Endodermal cell (in vitro differentiated cells): ENCODE measurements around the gene PARVB. TPM values are rescaled to one million over a fixed set of nuclear protein-coding genes. Genes with fewer than 3 reads are reported as not detected.

Experiments
- DNase-seq: peaks from one replicate; pipeline ENCODE4 v3.0.0-alpha.2; 2017
- H3K27ac ChIP-seq: 2 replicates; pipeline ENCODE4 v1.5.1; 2013; ENCODE audit warnings: mild to moderate bottlenecking, low read depth, low read length, moderate library complexity
- H3K27me3 ChIP-seq: 2 replicates; pipeline ENCODE4 v1.6.1; 2013; ENCODE audit warnings: mild to moderate bottlenecking, low read length, moderate library complexity; ENCODE audit not compliant: insufficient read depth, control insufficient read depth, poor library complexity, severe bottlenecking
- H3K36me3 ChIP-seq: 2 replicates; pipeline ENCODE4 v1.7.0; 2013; ENCODE audit warnings: mild to moderate bottlenecking, low read length, moderate library complexity; ENCODE audit not compliant: control insufficient read depth, insufficient read depth
- H3K4me1 ChIP-seq: one replicate; pipeline ENCODE4 v1.7.0; 2013; ENCODE audit warnings: low read length; ENCODE audit not compliant: control insufficient read depth, insufficient read depth
- H3K4me3 ChIP-seq: 2 replicates; pipeline ENCODE4 v1.5.1; 2013; ENCODE audit warnings: mild to moderate bottlenecking, low read length, moderate library complexity
- H3K9ac ChIP-seq: 2 replicates; pipeline ENCODE4 v1.6.1; 2013; ENCODE audit warnings: mild to moderate bottlenecking, low read length, moderate library complexity; ENCODE audit not compliant: poor library complexity, severe bottlenecking; ENCODE audit errors: extremely low read depth
- H3K9me3 ChIP-seq: 2 replicates; pipeline ENCODE4 v1.6.1; 2013; ENCODE audit warnings: mild to moderate bottlenecking, low read length, moderate library complexity; ENCODE audit not compliant: control insufficient read depth
- H3K27ac Mint-ChIP-seq: 2 replicates; pipeline ENCODE4 v1.8.0; 2020; ENCODE audit warnings: mixed read lengths
- H3K27me3 Mint-ChIP-seq: 2 replicates; pipeline ENCODE4 v1.8.0; 2021; ENCODE audit warnings: mild to moderate bottlenecking, mixed read lengths; ENCODE audit not compliant: insufficient read depth
- H3K36me3 Mint-ChIP-seq: 2 replicates; pipeline ENCODE4 v1.8.0; 2020; ENCODE audit warnings: low read depth, mixed read lengths
- H3K4me1 Mint-ChIP-seq: 2 replicates; pipeline ENCODE4 v1.8.0; 2020; ENCODE audit warnings: mixed read lengths
- H3K4me3 Mint-ChIP-seq: 2 replicates; pipeline ENCODE4 v1.8.0; 2020; ENCODE audit warnings: mild to moderate bottlenecking, moderate library complexity, mixed read lengths
- H3K9me3 Mint-ChIP-seq: 2 replicates; pipeline ENCODE4 v1.8.0; 2020; ENCODE audit warnings: mild to moderate bottlenecking, mixed read lengths
- WGBS, 2 experiments: methylation state at CpG; one replicate each; pipeline versions ENCODE4 v1.1.5 to v1.1.7; 2013; ENCODE audit warnings: missing lambda C conversion rate in 2 of 2, mixed read lengths in 1 of 2; ENCODE audit not compliant: insufficient coverage in 1 of 2, insufficient read length in 1 of 2; 5-methylcytosine and 5-hydroxymethylcytosine counted together
- total RNA-seq, 2 donors: library from RNA; stranded (reverse); fragmentation: NEBNext Ultra II Directional in 1 of 2; extraction: Animal tissue kit (Norgen Biotek cat#: 25700) in 1 of 2; gene quantifications; 2 replicates in 1 of 2; 3 replicates in 1 of 2; pipeline ENCODE4 v1.2.1, GENCODE V29; 2021
- TF ChIP-seq, protein P1 (sequence below): fragments of 200-600 bp; sonication (generic); conservative IDR thresholded peaks from 2 replicates; pipeline ENCODE4 v1.5.0; 2021; ENCODE audit warnings: antibody characterized with exemption, mild to moderate bottlenecking

Gene PARVB
- total RNA-seq, 2 donors from 2014 or later: 29.6 to 32.3 TPM

DNA sequence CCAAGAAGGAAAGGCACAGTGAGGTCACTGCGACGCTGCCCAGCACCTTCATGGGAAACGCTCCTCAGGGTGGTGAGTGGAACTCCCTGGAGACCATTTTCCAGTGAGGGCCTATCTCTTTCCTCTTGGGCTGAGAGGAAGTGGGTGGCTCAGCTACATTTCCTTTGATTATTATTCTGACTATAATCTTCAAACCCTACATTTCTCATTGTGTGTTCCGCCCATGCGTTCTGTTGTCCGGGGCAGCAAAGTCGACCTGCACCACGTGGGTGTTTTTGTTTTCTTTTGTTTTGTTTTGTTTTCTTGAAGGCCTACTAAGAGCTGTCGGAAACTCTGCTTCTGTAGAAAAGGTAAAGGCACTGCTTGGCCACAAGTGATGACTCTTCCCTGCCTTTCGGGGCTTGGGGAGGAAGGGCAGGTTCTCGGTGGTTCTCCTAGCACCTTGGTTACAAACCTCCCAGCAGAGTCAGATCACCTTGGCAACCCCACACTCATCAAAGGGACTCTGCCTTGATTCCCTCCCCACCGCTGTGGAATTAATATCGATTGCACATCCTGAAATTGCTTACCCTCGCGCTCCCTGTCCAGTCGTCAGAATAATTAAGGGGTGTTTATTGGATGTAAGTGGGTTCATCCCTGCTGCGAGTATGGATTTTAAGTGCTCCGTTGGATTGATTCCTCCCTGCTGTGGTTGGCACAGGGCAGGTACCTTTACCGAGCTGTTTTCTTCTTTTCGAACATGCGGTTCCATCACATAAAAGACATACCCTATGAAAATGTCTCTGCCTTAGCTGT is 7.3 kb downstream of the PARVB start:
- no peak for DNase-seq
- Histone ChIP-seq H3K27me3 (no peaks in the 10 kb centered on the region), H3K36me3 (no peaks in the 10 kb centered on the region), H3K4me3 (no peak overlapping the region), H3K9me3 (no peaks in the 10 kb centered on the region), H3K9ac (no peak overlapping the region), H3K4me1 (no peaks in the 10 kb centered on the region), H3K27ac (no peak overlapping the region)
- H3K27me3 Mint-ChIP-seq: no peaks in the 10 kb centered on the region
- H3K4me3 Mint-ChIP-seq: no peak overlapping the region
- 87 to 96% methylated on average over 14 to 20 of the region's 21 CpGs for WGBS, 2 experiments
- H3K4me1 Mint-ChIP-seq: peaks cover 24% of the 10 kb centered on the region
- H3K27ac Mint-ChIP-seq: peak overlapping the region; percentile 55
- H3K36me3 Mint-ChIP-seq: peaks cover 2% of the 10 kb centered on the region
- TF ChIP-seq, protein P1, sequence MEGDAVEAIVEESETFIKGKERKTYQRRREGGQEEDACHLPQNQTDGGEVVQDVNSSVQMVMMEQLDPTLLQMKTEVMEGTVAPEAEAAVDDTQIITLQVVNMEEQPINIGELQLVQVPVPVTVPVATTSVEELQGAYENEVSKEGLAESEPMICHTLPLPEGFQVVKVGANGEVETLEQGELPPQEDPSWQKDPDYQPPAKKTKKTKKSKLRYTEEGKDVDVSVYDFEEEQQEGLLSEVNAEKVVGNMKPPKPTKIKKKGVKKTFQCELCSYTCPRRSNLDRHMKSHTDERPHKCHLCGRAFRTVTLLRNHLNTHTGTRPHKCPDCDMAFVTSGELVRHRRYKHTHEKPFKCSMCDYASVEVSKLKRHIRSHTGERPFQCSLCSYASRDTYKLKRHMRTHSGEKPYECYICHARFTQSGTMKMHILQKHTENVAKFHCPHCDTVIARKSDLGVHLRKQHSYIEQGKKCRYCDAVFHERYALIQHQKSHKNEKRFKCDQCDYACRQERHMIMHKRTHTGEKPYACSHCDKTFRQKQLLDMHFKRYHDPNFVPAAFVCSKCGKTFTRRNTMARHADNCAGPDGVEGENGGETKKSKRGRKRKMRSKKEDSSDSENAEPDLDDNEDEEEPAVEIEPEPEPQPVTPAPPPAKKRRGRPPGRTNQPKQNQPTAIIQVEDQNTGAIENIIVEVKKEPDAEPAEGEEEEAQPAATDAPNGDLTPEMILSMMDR: no peak
- H3K9me3 Mint-ChIP-seq: no peaks in the 10 kb centered on the region

DNA sequence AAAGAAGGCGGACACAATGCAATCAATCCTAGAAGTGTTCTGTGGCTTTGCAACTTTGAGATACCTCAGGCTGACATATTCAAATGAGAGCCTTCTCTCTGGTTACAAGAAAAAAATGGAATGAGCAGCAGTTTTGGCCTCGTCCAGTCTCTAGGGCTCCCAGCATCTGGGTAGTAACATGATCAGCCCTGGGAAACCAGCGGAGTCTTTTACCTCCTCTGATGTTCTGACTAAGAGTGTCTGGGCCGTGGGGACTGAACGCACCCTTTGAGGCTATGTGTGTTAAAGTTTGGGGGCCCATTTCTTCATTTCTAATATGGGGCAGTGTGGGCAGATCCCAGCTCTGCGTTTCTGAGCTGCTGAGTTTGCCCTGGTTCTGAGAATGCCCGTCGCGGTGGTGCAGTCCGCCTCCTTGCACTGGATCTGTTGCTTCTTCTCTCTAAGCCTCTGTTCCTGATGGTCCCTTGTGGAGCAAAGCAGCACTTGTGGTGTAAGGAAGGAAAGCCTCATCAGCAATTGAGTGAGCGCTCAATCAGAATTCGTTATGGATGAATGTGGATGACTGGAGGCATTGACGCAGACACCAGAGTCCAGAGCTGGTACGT is 8.1 kb downstream of the PARVB start:
- no peak overlapping the region for H3K27ac Mint-ChIP-seq
- TF ChIP-seq, protein P1: no peak

GRCh38 chr22:44033287-44033686 is 9.2 kb downstream of the PARVB start:
- no peaks in the 10 kb centered on the region for H3K27me3 ChIP-seq
- no peak overlapping the region for H3K27ac ChIP-seq
- H3K4me1 ChIP-seq: no peaks in the 10 kb centered on the region
- H3K9ac ChIP-seq: no peak overlapping the region
- Mint-ChIP-seq H3K27me3 (no peaks in the 10 kb centered on the region), H3K4me3 (no peak overlapping the region), H3K36me3 (peaks cover 2% of the 10 kb centered on the region), H3K4me1 (peaks cover 22% of the 10 kb centered on the region), H3K27ac (no peak overlapping the region), H3K9me3 (no peaks in the 10 kb centered on the region)
- H3K4me3 ChIP-seq: no peak overlapping the region
- TF ChIP-seq, protein P1: no peak
- H3K9me3 ChIP-seq: no peaks in the 10 kb centered on the region
- DNase-seq: no peak
- 82 to 87% methylated on average over 6 to 7 of the region's 7 CpGs for WGBS, 2 experiments
- H3K36me3 ChIP-seq: no peaks in the 10 kb centered on the region

More for the DNA sequence above, 8.1 kb downstream of the PARVB start:
- no peaks in the 10 kb centered on the region for H3K27me3 ChIP-seq
- H3K27me3 Mint-ChIP-seq: no peaks in the 10 kb centered on the region
- peaks cover 2% of the 10 kb centered on the region for H3K36me3 Mint-ChIP-seq
- H3K4me1 Mint-ChIP-seq: peaks cover 17% of the 10 kb centered on the region
- H3K36me3 ChIP-seq: no peaks in the 10 kb centered on the region
- H3K9me3 Mint-ChIP-seq: no peaks in the 10 kb centered on the region
- no peak for DNase-seq
- H3K9ac ChIP-seq: no peak overlapping the region
- H3K4me3 Mint-ChIP-seq: no peak overlapping the region
- H3K4me3 ChIP-seq: no peak overlapping the region
- H3K4me1 ChIP-seq: no peaks in the 10 kb centered on the region
- no peaks in the 10 kb centered on the region for H3K9me3 ChIP-seq
- no peak overlapping the region for H3K27ac ChIP-seq
- WGBS, 2 experiments: 85 to 91% methylated on average over 9 to 14 of the region's 14 CpGs
